H1 (cell line): ENCODE data around the gene SKP1. TPM values are rescaled to one million over a fixed set of nuclear protein-coding genes. Genes with fewer than 3 reads are reported as not detected.
A peak's percentile ranks its signal among the peaks of the same experiment; 100 is the strongest.

ENCODE experiments used
- CTCF ChIA-PET: fragments of 300-600 bp; sonication (Branson Sonifier 250); formaldehyde crosslinking; loops from one replicate; lab custom pipeline; 2021; ENCODE audit not compliant: partially characterized antibody; lab: Charles Lee
- POLR2A ChIA-PET: fragments of 300-600 bp; sonication (Branson Sonifier 250); formaldehyde crosslinking; loops from one replicate; lab custom pipeline; 2021; ENCODE audit warnings: inconsistent platforms; ENCODE audit not compliant: partially characterized antibody; lab: Charles Lee
- DNase-seq, 2 experiments: peaks; one replicate each; pipeline versions ENCODE4 v3.0.0 to v3.0.0-alpha.2; 2010 to 2022; ENCODE audit warnings: low spot score in 2 of 2, low read depth in 1 of 2, mixed read lengths in 1 of 2
- FAIRE-seq: peaks from 2 replicates; lab custom pipeline; 2011; peaks lifted over from hg19 to GRCh38; lab: Jason Lieb, UNC
- H2AFZ ChIP-seq: 2 replicates; pipeline ENCODE4 v1.8.1; 2012; ENCODE audit warnings: low read length, inconsistent platforms
- H2AK5ac ChIP-seq: 2 replicates; pipeline ENCODE4 v1.6.1; 2013; ENCODE audit warnings: low read depth, low read length
- H2BK120ac ChIP-seq: replicated peaks from 2 replicates; pipeline ENCODE3; 2013; ENCODE audit warnings: low read depth, low read length, inconsistent platforms
- H2BK12ac ChIP-seq: 2 replicates; pipeline ENCODE4 v1.6.1; 2013; ENCODE audit warnings: low read depth, low read length
- H2BK15ac ChIP-seq: 2 replicates; pipeline ENCODE4 v1.6.1; 2013; ENCODE audit warnings: low read length
- H2BK20ac ChIP-seq: 2 replicates; pipeline ENCODE4 v1.6.1; 2013; ENCODE audit warnings: low read length
- H2BK5ac ChIP-seq: 2 replicates; pipeline ENCODE4 v1.6.1; 2013; ENCODE audit warnings: low read depth, low read length
- H3K14ac ChIP-seq: 2 replicates; pipeline ENCODE4 v1.6.1; 2013; ENCODE audit warnings: inconsistent platforms; ENCODE audit not compliant: insufficient read length
- H3K18ac ChIP-seq: 2 replicates; pipeline ENCODE4 v1.6.1; 2013; ENCODE audit warnings: low read length; ENCODE audit errors: extremely low read depth
- H3K23ac ChIP-seq: 2 replicates; pipeline ENCODE4 v1.6.1; 2013; ENCODE audit warnings: inconsistent platforms; ENCODE audit not compliant: insufficient read length
- H3K23me2 ChIP-seq: 2 replicates; pipeline ENCODE4 v1.6.1; 2013; ENCODE audit warnings: low read depth, low read length
- H3K27ac ChIP-seq: 2 replicates; pipeline ENCODE4 v1.6.1; 2011; ENCODE audit warnings: low read depth, low read length, inconsistent platforms
- H3K27me3 ChIP-seq, 4 experiments: replicated peaks in 1 of 4; 1 replicate in 1 of 4; 2 replicates in 3 of 4; pipeline versions ENCODE4 v1.6.1 to v1.8.1; 2011 to 2013; ENCODE audit warnings: low read length in 3 of 4, mild to moderate bottlenecking in 3 of 4, inconsistent platforms in 2 of 4, mixed read lengths in 2 of 4, moderate library complexity in 1 of 4; ENCODE audit not compliant: control insufficient read depth in 3 of 4, insufficient read depth in 3 of 4; ENCODE audit errors: extremely low read depth in 1 of 4
- H3K36me3 ChIP-seq, 4 experiments: 2 replicates each; pipeline versions ENCODE4 v1.6.1 to v1.8.1; 2011 to 2013; ENCODE audit warnings: mild to moderate bottlenecking in 4 of 4, low read length in 3 of 4, moderate library complexity in 2 of 4, control low read depth in 1 of 4, inconsistent platforms in 1 of 4; ENCODE audit not compliant: insufficient read depth in 4 of 4, control insufficient read depth in 2 of 4
- H3K4ac ChIP-seq: replicated peaks from 2 replicates; pipeline ENCODE3; 2013; ENCODE audit warnings: low read length, low read depth, mixed read lengths, inconsistent platforms; ENCODE audit not compliant: insufficient read length
- H3K4me1 ChIP-seq, 4 experiments: replicated peaks in 1 of 4; 1 replicate in 1 of 4; 2 replicates in 3 of 4; pipeline versions ENCODE4 v1.6.1 to v1.8.1; 2011 to 2013; ENCODE audit warnings: low read length in 3 of 4, inconsistent platforms in 2 of 4, mixed read lengths in 1 of 4; ENCODE audit not compliant: insufficient read depth in 4 of 4, control insufficient read depth in 3 of 4
- H3K4me2 ChIP-seq, 2 experiments: 2 replicates each; pipeline versions ENCODE4 v1.6.1 to v1.8.1; 2011 to 2013; ENCODE audit warnings: low read depth in 2 of 2, low read length in 2 of 2, control low read depth in 1 of 2, inconsistent platforms in 1 of 2, mild to moderate bottlenecking in 1 of 2; ENCODE audit not compliant: insufficient read depth in 1 of 2
- H3K4me3 ChIP-seq, 4 experiments: fragments of 200-600, 300-600 bp in 1 of 4; sonication (generic), shearing (Covaris generic), sonication (Bioruptor Twin) in 1 of 4; 2 replicates each; pipeline versions ENCODE4 v1.5.1 to v1.8.1; 2011 to 2016; ENCODE audit warnings: low read length in 4 of 4, low read depth in 3 of 4, control low read depth in 2 of 4, inconsistent platforms in 2 of 4, mild to moderate bottlenecking in 2 of 4, mixed read lengths in 1 of 4, moderate library complexity in 1 of 4; ENCODE audit not compliant: insufficient read depth in 2 of 4; ENCODE audit errors: extremely low read depth in 1 of 4
- H3K56ac ChIP-seq: replicated peaks from 2 replicates; pipeline ENCODE3; 2013; ENCODE audit warnings: low read depth, mild to moderate bottlenecking, mixed read lengths, low read length, inconsistent platforms; ENCODE audit not compliant: insufficient read length
- H3K79me1 ChIP-seq: 2 replicates; pipeline ENCODE4 v1.6.1; 2013; ENCODE audit warnings: low read depth, low read length, control low read depth
- H3K79me2 ChIP-seq, 2 experiments: 2 replicates each; pipeline versions ENCODE4 v1.6.1 to v1.8.1; 2012 to 2013; ENCODE audit warnings: low read length in 2 of 2, mild to moderate bottlenecking in 2 of 2, inconsistent platforms in 1 of 2; ENCODE audit not compliant: insufficient read depth in 2 of 2, control insufficient read depth in 1 of 2
- H3K9ac ChIP-seq, 4 experiments: replicated peaks in 1 of 4; 1 replicate in 1 of 4; 2 replicates in 3 of 4; pipeline versions ENCODE4 v1.6.1 to v1.8.1; 2011 to 2013; ENCODE audit warnings: low read depth in 3 of 4, low read length in 3 of 4, control low read depth in 2 of 4, mild to moderate bottlenecking in 2 of 4, moderate library complexity in 2 of 4, inconsistent platforms in 1 of 4; ENCODE audit errors: extremely low read depth in 1 of 4
- H3K9me3 ChIP-seq, 2 experiments: 2 replicates each; pipeline versions ENCODE4 v1.6.1 to v1.8.1; 2012 to 2013; ENCODE audit warnings: mild to moderate bottlenecking in 2 of 2, moderate library complexity in 2 of 2, control low read depth in 1 of 2, inconsistent platforms in 1 of 2, low read depth in 1 of 2, low read length in 1 of 2, mixed read lengths in 1 of 2; ENCODE audit not compliant: insufficient read depth in 2 of 2
- H4K20me1 ChIP-seq, 2 experiments: replicated peaks in 1 of 2; 2 replicates each; pipeline versions ENCODE3 to v1.8.1; 2011 to 2013; ENCODE audit warnings: inconsistent platforms in 2 of 2, low read length in 2 of 2, mild to moderate bottlenecking in 1 of 2; ENCODE audit not compliant: insufficient read depth in 2 of 2, control insufficient read depth in 1 of 2
- H4K5ac ChIP-seq: 2 replicates; pipeline ENCODE4 v1.6.1; 2013; ENCODE audit warnings: low read length, low read depth, mixed read lengths, inconsistent platforms; ENCODE audit not compliant: insufficient read length
- H4K8ac ChIP-seq: 2 replicates; pipeline ENCODE4 v1.8.0; 2013; ENCODE audit warnings: mild to moderate bottlenecking, moderate library complexity, low read length, inconsistent platforms; ENCODE audit not compliant: insufficient read depth; ENCODE audit errors: extremely low read depth
- H4K91ac ChIP-seq: replicated peaks from 2 replicates; pipeline ENCODE3; 2013; ENCODE audit warnings: low read length, mixed read lengths, inconsistent platforms; ENCODE audit not compliant: insufficient read length
- CEBPB ChIP-seq: IDR thresholded peaks from 2 replicates; pipeline ENCODE4 v1.6.1; 2012; ENCODE audit warnings: low read depth, low read length
- MAX ChIP-seq: IDR thresholded peaks from 2 replicates; pipeline ENCODE4 v1.6.1; 2012; ENCODE audit warnings: inconsistent platforms
- NRF1 ChIP-seq: IDR thresholded peaks from 2 replicates; pipeline ENCODE4 v1.6.1; 2011; ENCODE audit warnings: mild to moderate bottlenecking, low read depth, low read length, improper control_type of control experiment
- WGBS, 2 experiments: shearing (Covaris generic) in 1 of 2; methylation state at CpG; one replicate each; pipeline versions ENCODE4 v1.1.6 to v1.1.7; 2013 to 2015; ENCODE audit warnings: low lambda C conversion rate in 2 of 2, mixed read lengths in 2 of 2, inconsistent platforms in 1 of 2, low coverage in 1 of 2, missing lambda C conversion rate in 1 of 2; ENCODE audit not compliant: insufficient replicate concordance in 2 of 2, insufficient coverage in 1 of 2, insufficient read length in 1 of 2; ENCODE audit errors: extremely low coverage in 1 of 2, missing lambda C conversion rate in 1 of 2; 5-methylcytosine and 5-hydroxymethylcytosine counted together
- polyA plus RNA-seq, 7 experiments: library from polyadenylated mRNA; depleted of rRNA in 3 of 7; stranded (reverse) in 5 of 7; unstranded in 2 of 7; fragments of >200 nt in 5 of 7; fragments of 200-250 nt in 2 of 7; gene quantifications; 1 replicate in 5 of 7; 2 replicates in 1 of 7; 4 replicates in 1 of 7; pipeline versions ENCODE4 v1.2.1 to v1.2.3, GENCODE V29; 2011 to 2013; ENCODE audit warnings: missing spikeins in 2 of 7, mixed read lengths in 2 of 7
- total RNA-seq: library from RNA; stranded (reverse); fragmentation: NEBNext Ultra II Directional; extraction: Animal tissue kit (Norgen Biotek cat#: 25700); gene quantifications from 2 replicates; pipeline ENCODE4 v1.2.1, GENCODE V29; 2021

Gene SKP1
- total and polyA plus RNA-seq, 2 of the 8 experiments (the other 6 are each of a cell fraction or from before 2014, with no cell fraction given) = 163 to 332 TPM

GRCh38 chr5:134142052-134142451, 34.7 kb downstream of the SKP1 start:
- CTCF ChIA-PET = interaction anchor here (0.7 to 24.3 kb wide), 12 partner anchors 9 to 147 kb away, joined by 3 to 629 read pairs (median 14); partner anchors contain the start of gene TCF7
- H3K4me3 ChIP-seq = no peak overlapping the region
- no peak overlapping the region for H2BK5ac ChIP-seq
- no peaks in the 10 kb centered on the region; a peak in 3 of 7 replicates for H3K4me1 ChIP-seq
- H2BK12ac ChIP-seq = no peak overlapping the region
- H4K91ac ChIP-seq = no peak overlapping the region
- no peaks in the 10 kb centered on the region for H3K23me2 ChIP-seq
- H3K36me3 ChIP-seq = peaks cover 4 to 15% (median 11%) of the 10 kb centered on the region in 4 experiments; a peak in 6 of 8 replicates
- no peaks in the 10 kb centered on the region for H3K27me3 ChIP-seq
- no peak overlapping the region for H3K9ac ChIP-seq
- POLR2A ChIA-PET = interaction anchor here (0.9 to 2.7 kb wide), 6 partner anchors 10 to 284 kb away, joined by 3 to 12 read pairs (median 4); partner anchors contain the start of gene SKP1
- no peak for FAIRE-seq
- no peaks in the 10 kb centered on the region for H3K9me3 ChIP-seq
- no peak overlapping the region for H2AK5ac ChIP-seq
- H3K56ac ChIP-seq = no peak overlapping the region
- no peak overlapping the region for H2BK15ac ChIP-seq
- H4K8ac ChIP-seq = no peak overlapping the region
- no peak overlapping the region for H4K5ac ChIP-seq
- H3K14ac ChIP-seq = no peak overlapping the region
- peaks cover 18% of the 10 kb centered on the region for H3K79me1 ChIP-seq
- H3K27ac ChIP-seq = no peak overlapping the region
- no peak overlapping the region for H2BK120ac ChIP-seq
- H3K79me2 ChIP-seq = 0 out of 4 replicates have a peak, but pooled peaks cover 0 to 3% of the 10 kb centered on the region in 2 experiments
- peak in 1 of 2 experiments; percentile 41 for DNase-seq
- no peak overlapping the region for H3K4ac ChIP-seq
- H3K18ac ChIP-seq = no peak overlapping the region
- peaks cover 16 to 46% of the 10 kb centered on the region in 2 experiments for H4K20me1 ChIP-seq
- H3K23ac ChIP-seq = no peak overlapping the region
- WGBS, 2 experiments = 91% methylated on average over 5 of the region's 5 CpGs; no CpG with 5 or more reads in 1 of the 2 experiments
- H2AFZ ChIP-seq = no peak overlapping the region
- TF ChIP-seq NRF1 = no peak
- no peak for TF ChIP-seq MAX
- no peak for TF ChIP-seq CEBPB
- H3K4me2 ChIP-seq = no peak overlapping the region
- H2BK20ac ChIP-seq = no peak overlapping the region
